Measurements from ENCODE around the gene ETV5.
"Not testable (repeated sequence)": the region's sequence is repeated elsewhere in the genome, so short reads cannot be mapped to it uniquely, and the experiment has no call there.

ETV5 gene

DNA sequence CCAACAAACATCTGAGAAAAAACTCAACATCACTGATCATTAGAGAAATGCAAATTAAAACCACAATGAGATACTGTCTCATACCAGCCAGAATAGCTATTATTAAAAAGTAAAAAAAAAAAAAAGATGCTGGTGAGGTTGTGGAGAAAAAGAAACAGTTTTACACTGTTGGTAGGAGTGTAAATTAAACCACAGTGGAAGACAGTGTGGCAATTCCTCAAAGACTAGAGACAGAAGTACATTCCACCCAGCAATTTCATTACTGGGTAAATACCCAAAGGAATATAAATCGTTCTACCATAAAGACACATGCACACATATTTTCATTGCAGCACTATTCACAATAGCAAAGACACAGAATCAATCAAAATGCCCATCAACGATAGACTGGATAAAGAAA is 89.6 kb downstream of the ETV5 start:
- not testable (repeated sequence) for DNase-seq

DNA sequence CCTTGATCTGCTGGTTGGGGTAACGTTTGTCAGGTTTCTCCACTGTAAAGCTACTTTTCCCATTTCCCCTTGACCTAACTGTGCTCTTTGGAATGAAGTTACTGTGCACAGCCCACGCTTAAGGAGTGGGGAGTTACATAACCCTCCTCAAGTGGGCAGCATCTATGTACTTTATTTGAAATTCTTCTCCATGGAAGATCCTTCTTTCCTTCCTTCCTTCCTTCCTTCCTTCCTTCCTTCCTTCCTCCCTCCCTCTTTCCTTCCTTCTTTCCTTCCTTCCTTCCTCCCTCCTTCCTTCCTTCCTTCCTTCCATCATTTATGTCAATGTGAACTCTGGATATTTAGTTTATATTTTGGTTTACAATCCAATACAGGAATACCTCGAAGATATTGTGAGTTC is 94.0 kb downstream of the ETV5 start:
- no peak for DNase-seq

DNA sequence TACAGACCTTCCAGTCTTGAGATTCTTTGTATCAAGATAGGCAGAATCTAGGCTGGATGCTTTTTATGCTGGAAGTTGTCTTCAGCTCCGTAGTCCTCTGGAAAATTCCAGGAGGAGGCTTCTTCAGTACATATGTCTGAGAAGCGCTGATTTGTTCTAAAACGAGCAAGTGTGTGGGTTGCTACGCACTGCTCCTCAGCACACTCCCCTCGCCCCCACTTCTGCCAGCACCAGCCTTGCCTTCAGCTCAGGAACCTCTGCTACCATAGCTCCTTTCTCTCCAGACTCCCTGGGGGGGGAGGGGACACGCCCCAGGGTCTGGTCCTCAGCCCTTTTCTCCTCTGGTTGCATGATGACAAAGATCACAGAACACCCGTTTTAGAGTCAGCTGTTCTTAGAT is 95.6 kb downstream of the ETV5 start:
- DNase-seq = no peak

DNA sequence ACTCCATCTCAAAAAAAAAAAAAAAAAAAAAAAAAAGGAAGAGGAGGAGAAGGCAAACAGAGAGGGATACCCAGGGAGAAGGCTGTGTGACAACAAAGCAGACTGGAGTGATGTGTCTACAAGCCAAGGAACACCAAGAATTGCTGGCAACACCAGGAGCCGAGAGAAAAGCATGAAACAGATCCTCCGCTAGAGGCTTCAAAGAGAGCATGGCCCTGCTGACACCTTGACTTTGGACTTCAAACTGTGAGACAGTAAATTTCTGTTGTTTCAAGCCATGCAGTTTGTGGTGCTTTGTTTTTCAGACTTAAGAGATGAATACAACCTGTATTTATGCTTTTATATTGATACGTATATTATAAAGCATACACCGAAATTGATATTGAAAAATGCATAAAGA is 96.8 kb downstream of the ETV5 start:
- no peak for DNase-seq

DNA sequence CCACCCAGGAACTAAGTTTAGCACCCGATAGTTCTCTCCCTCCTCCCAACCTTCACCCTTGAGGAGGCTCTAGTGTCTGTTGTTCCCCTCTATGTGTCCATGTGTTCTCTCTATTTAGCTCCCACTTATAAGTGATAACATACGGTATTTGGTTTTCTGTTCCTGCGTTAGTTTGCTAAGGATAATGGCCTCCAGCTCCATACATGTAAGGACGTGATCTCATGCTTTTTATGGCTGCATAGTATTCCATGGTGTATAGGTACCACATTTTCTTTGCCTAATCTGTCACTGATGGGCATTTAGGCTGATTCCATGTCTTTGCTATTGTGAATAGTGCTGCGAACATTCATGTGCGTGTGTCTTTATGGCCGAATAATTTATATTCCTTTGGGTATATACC is 104.2 kb downstream of the ETV5 start:
- DNase-seq = no peak

DNA sequence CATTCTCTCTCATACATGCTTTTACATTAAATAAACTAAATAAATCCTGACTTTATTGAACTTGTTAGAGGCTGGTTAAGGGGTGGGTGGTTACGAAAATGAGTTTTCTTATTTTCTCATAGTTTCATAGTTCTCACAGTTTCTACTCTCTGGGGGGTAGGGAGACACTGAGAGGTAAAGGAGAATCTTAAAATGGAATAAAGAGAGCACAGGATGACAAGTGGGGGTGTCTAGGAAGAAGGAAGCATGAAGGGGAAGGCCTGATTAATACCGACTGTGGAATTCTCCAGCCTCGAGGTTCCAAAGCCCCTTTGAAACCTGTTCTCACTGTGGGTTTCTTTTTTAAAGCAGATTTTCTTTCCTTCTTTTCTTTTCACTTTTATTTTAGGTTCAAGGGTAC is 104.7 kb downstream of the ETV5 start:
- DNase-seq = no peak

DNA sequence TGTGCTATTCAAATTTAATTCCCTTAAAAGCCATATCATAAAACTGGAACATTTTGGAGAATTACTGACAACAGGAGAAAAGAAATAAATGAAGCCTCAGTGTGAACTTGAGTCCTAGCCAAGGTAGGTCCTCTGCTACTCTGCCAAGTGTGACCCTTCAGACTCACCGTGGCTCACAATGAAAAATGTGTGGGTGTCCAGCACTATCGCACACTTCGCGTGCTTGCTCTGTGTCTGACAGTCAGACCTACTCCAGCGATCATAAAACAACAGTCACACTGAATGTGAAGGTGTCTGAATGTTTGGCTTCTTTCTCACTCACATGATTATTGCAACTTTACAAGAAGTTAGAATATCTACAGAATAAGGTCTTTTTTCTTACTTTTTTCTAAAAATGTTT is 105.3 kb downstream of the ETV5 start:
- DNase-seq = no peak

DNA sequence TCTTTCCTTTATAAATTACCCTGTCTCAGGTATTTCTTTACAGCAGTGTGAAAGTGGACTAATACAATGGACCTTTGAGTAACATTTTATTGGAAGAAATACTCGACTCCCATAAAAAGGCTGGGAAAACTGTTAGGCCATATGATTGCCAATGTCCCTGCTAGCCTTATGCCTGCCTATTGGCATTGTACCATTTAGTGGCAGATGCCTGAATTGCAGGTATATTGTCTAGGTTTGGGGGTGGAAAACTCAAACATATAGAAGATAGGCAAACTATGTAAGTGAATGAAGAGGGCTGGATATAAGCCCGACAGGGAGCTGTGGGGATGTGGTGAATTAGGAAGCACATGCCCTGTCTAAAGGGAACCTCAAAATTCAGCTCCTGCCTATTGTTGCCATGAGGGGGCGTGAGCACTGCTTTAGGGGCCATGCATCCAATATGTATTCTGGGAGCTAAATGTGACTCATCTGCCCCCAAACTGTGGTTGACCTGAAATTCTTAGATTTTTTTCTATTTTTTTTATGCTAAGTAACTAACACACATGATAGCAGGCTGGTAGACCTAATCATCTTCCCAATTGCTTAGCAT is 105.9 kb downstream of the ETV5 start:
- peak; percentile 23 for DNase-seq

DNA sequence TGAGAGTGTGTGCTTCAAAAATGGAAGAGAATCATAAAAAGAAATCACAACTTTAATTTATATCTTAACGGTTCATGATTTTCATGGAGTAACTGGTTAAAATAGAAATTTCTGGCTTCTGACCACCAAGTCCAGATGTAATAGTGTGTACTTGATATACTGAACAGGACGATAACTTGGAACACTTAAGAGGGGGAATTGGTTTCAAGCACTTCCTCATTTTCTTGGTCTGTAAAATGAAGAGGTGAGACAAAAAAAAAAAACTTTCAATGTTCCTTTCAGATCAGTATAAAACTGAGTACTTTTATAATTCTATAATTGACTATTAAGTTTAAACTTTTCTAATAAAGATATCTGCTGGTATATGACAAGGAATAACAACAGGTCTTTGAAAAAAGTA is 107.0 kb downstream of the ETV5 start:
- no peak for DNase-seq

DNA sequence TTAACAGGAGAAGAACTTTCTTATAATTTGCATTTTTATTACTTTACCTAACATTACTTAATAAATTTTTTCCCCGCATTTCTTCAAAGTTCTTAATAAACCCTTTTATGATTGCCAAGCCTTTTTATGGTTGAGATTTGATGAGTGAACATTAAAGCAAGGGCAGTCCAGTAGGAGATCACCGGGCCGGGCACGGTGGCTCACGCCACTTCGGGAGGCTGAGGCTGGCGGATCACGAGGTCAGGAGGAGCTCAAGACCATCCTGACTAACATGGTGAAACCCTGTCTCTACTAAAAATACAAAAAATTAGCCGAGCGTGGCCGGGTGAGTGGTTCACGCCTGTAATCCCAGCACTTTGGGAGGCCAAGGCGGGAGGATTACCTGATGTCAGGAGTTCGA is 109.7 kb downstream of the ETV5 start:
- DNase-seq = no peak

DNA sequence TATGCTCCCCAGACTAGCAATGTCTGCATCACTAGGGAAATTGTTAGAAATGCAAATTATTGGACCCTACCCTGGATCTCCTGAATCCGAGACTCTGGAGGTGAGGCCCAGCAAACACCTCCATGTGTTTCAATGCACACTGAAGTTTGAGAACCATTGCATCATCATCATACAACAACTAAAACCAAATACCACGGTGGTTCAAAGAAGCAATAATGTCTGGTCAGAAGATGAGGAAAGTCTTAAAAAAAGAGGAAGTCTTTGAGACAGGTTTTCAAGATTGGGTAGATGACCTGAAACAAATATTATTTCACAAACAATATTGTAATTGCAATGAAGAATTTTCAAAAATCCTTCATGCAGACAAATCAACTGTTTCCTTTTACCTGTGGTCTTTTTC is 110.8 kb downstream of the ETV5 start:
- DNase-seq = no peak

DNA sequence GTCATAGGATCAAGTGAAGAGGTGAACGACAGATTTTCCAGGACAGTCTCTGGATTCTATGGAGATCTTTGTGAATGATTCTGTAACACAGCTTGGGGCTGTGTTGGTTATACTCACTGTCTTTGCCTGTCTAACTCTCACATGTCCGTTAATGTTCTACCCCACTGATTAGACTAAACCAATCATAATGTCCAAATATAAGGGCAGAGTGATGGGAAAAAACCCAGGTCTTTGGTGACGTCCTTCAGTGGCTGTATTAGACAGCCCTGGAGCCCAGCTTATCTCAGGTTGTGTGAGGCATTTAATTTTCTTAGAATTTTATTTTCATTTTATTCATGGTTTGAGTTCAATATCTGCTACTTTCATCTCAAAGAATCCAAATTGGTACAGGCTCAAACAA is 111.8 kb downstream of the ETV5 start:
- no peak for DNase-seq
